NCI-H226 (cell line): Measurements from ENCODE around the gene IP6K3.

Experiments
- DNase-seq: peaks from one replicate; pipeline ENCODE4 v3.0.0-alpha.2; 2015

IP6K3 gene

DNA sequence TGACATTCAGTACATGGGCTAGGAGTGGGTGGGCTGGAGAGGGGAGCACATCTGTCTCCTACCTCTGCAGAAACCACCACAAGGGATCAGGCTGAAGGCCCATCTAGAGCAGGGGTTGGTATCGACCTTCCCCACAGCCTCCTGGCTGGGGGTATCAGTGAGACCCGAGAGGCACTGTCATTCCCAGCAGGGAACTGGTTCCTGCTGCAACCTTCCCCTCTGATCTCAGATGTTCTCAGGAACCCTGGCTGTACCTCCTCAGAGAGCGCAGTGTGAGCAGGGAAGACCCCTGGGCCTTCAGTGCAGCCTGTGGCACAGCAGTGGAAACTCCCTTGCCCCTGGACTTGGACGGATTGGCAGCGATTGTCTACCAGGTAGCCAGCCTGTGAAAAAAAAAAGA lies 7.8 kb downstream of the IP6K3 start:
- DNase-seq, result no peak

DNA sequence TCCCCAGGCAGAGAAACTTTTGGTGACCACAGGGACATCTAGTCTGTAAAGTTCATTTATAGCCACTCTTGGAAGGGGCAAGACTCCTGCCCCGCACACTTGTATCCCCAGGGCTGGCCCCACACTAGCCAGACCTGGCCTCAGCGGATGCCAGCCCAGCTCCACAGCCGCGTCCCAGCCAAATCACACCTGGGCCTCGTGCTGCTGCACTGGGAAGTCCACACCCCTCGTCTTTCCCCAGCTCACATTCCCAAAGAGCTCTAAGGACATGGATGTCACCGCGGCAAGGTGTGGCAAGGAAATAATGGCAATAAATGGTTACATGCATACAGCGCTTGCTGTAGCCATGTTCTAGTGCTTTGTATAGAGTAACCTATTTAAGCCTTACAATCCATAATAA lies 8.6 kb downstream of the IP6K3 start:
- DNase-seq, result no peak

DNA sequence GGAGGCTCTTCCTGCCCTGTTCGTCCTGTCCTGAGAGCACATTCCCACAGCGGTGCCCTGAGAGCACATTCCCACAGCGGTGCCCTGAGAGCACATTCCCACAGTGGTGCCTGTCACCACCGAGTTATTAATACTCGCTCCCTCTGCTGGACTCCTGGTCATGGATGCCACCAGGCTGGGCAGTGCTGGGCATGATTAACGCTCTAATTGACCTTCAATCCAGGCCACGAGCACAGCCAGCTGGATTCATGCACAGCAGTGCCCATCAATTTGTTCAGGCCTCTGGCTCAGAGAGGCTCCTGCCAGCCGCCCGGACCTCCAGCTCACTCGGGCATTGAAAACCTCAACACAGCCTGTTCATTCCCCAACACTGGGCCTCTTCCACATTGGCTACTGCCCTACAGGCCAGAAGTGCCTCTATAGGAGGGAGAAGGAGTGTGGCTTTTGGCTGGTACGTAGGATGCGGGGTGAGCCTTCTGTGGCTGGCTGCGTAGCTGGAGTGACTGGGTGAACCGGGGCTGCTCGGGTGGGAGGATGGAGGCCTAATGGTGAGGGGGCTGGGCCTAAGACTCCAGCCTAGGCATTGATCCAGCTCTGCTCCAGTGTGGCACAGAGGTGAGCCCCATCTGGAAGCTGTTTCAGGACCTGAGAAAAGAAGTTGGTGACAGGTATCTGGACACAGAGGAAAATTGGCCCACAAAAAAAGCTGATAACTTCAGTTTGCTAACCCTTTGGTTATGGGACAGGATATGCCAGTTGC lies 9.3 kb downstream of the IP6K3 start:
- no peak for DNase-seq

DNA sequence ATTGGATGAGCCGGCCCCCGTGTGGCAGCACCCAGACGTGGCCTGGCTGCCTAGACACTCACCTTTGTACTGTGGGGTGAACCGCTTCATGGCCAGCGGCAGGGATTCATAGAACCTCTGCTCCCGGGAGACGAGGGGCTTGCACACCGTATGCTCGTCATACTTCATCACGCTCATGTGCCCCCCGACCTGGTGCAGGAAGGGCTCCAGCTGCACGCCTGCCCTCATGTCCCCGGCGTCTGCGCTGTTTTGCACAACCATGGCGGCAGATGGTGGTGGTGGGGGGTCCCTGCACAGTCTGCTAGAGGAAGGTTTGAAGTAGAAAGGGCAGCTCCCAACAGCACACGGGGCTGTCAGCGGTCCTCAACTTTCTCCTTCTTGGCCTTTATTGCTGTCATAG lies 11.5 kb downstream of the IP6K3 start:
- DNase-seq, result no peak

DNA sequence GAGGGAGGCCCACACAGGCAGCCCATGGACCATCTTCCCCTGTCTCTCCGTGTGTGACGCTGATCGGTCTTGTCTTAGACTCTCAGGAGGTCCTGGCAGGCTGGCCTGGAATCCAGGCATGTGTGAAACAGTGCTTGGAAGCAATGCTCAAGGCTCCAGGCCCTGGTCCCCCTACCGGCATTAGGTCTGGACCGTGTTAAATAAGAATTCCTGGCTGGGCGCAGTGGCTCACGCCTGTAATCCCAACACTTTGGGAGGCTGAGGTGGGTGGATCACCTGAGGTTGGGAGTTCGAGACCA lies 13.0 kb downstream of the IP6K3 start:
- no peak for DNase-seq

- no peak for DNase-seq
Measured at GRCh38 chr6:33732817-33733708, 13.6 kb downstream of the IP6K3 start.

DNA sequence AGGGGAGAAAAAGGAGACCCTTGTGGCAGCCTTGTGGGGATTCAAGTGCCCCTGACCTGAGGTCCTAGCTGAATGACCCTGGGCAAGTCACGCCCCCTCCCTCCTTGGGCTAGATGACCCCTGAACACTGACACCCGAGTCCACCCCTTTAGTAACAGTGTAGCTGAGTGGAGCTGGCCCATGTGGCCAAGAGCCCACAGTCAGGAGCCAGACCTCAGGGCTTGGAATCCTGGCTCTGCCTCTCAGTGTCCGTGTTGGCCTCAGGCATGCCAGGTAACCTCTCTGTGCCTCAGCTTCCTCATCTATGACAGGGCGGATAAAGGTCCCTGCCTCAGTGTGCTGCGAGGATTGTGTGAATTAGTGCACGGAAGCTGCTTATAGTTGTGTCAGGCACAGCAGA lies 14.3 kb downstream of the IP6K3 start:
- no peak for DNase-seq

DNA sequence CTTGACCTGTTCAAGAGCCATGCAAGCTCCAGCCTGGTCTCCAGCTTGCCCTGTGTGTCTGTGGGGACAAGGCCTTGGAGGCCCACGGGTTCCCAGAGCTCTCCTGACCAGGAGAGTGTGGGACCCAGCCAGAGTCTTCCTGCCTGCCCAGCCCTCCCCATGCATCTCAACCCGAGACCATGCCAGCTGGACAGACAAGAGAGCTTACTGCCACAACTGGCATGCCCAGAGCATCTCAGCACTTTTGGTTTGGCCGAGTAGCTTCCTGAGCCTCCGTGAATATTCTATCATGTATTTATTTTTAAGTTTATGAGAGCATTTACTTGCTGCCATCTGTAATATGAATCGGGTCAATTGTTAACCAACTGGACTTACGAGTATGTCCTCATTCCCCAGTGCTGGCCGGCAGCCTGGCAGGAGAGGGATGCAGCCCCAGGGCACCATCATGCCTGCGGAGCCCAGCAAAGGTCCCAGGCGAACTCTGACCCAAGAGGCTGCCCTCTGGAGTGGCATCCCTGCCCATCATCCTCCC lies 14.9 kb downstream of the IP6K3 start:
- DNase-seq, result no peak

DNA sequence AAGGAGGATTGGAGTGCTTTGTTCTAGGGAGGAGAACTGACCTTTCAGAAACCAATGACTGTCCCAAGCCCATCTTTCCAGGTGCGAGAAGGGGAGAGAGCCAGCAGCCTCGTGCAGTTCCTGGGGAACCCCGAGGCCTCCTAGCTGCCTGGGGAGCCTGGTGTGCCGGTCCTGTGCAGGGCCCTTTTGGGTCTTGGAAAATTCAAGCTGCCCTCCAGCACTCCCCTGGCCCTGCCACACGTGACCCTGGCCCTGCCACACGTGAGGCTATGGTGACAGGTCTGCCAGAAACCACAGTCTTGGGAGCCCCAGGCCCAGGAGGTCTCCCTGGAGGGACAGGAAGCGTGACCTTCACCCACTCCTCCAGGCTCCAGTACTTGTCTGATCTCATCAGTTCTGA lies 15.7 kb downstream of the IP6K3 start:
- no peak for DNase-seq

- no peak for DNase-seq
Measured at GRCh38 chr6:33730611-33731010, 16.1 kb downstream of the IP6K3 start.

DNA sequence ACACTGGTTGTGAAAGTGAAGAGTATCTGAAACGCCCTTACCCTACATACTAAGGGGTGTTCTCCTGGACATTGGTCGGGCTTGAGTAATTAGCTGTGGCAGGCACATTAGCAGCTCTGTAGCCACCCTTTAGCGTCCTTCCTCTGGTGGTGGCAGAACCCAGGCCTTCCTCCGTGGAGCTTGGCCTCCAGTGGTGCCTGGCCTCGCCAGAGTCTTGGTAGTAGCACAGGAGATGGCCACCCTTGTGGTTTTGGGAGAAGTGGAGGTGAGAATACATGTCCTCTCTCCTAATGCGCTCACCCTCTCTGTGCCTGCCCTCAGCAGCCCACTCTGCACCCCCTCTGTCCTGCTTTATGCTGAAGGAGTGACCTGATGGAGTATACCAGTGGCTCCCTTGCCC lies 17.6 kb downstream of the IP6K3 start:
- DNase-seq, result no peak

GRCh38 chr6:33728438-33728837 lies 18.3 kb downstream of the IP6K3 start:
- no peak for DNase-seq

DNA sequence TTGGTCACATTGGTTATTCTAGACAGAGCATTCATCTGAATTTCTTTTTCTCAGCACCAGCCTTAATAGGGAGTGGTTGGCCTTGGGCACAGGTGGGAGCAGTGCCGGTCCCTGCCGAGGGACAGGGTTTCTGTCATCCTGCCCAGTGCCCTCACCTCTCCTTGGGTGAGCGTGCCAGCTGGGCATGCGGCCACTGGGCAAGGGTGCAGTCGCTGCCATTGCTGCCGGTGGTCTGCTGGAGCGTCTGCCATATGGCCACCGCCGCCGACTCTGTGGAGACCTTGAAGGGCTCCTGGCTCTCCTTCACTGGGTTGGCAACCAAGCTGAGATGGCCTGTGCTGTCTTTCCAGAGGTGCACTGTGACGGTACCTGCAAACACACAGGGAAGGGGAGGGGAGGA lies 18.8 kb downstream of the IP6K3 start:
- no peak for DNase-seq

DNA sequence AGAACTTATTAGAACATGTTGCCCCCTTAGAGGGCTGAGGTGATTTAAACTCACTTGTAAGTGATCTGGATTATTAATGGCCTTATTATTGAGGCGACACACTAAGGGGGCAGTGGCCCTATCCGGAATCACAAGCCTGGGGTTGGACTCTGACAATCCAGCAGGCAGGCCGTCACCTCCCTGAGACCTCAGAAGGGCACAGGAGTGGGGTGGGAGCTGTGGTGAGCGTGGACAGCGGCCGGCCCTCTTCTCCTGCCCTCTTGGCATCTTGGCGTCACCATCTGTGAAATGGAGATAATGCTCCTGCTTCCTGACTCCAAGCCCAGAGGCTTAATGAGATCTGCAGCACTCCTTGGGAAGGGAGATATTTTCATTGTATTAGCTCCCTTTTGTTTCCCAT lies 19.6 kb downstream of the IP6K3 start:
- DNase-seq, result no peak

DNA sequence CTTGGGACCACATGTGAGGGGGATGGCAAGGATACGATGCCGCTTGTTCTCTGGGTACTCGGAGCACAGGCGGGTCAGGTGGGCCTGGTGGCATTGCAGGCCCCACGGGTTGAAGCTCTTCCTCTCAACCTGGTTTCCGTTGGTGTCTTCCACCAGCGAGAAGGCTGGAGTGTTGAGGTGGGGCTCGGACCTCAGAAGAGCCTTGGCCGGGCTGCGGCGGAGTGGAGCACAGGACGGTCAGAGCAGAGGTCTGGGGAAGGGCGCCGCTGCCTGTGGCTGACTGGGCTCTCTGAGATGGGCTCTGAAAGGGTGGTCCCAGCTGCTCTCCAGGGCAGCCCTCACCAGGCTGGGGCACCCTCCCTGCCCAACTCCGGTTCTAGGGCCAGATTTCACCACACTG lies 20.0 kb downstream of the IP6K3 start:
- DNase-seq, result no peak

- no peak for DNase-seq
Measured at GRCh38 chr6:33725891-33726673, 20.6 kb downstream of the IP6K3 start.

GRCh38 chr6:33725222-33725621 lies 21.5 kb downstream of the IP6K3 start:
- no peak for DNase-seq

- DNase-seq, result no peak
Measured at GRCh38 chr6:33724102-33725023, 22.3 kb downstream of the IP6K3 start.

DNA sequence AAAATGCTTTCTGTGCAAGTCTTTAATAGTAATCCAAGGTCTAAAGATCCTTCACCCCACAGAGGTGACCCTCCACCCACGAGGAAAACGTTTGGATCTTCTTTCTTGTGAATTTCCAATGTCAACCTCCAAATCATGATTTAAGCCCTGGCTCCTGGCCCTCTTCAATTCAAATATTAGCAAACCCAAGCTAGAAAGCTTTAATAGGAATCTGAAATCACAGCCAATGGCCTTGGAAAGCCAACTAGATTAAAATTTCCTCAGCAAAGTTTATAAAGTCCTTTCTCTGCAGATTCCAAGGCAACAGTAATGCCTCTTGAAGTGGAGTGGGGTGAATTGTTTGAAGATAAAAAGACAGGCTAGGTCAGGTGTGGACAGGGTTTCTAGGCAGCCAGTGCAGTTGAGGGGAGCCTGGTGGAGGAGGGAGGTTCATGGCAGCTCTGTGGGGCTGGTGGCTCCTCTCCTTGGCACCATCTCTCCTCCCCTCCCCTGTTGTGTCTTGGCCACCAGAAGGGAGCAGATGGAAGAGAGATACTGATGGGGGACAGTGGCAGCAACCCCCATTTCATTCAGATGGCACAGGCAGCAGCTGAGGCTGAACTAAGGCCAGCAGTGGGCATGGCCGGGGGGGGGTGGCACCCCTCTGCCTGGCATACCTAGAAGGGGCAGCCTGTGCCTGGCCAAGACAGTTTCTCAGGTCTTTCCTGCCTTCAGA lies 23.2 kb downstream of the IP6K3 start:
- no peak for DNase-seq

DNA sequence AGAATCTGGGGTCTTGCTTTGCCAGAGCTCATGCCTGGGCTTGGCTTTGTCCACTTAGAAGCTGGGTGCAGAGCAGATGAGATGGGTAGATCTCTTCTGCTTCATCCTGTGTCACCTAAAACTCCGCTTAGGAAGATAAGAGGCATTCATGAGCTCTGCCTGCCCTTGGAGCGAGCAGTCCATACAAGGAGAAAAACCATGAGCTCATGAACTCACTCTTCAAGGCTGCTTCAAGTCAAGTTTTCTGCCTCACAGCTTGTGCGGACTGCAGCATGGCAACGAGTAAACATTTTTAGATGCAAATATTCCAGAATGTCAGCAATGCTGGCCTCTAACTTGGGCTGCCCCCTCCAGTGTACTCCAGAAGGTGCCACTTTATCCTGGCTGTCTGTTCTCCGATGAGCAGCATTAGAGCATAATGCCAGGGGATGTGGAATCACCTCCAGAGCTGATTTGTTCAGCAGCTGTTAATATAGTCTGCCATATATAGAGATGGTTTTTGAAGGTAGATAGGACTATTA lies 24.5 kb downstream of the IP6K3 start:
- no peak for DNase-seq

GRCh38 chr6:33721508-33721907 lies 25.2 kb downstream of the IP6K3 start:
- no peak for DNase-seq
